HCT116 (cell line): ENCODE results near the gene RMDN2. TPM values are rescaled to one million over a fixed set of nuclear protein-coding genes. Genes with fewer than 3 reads are reported as not detected.
"Not testable (repeated sequence)": the region's sequence is repeated elsewhere in the genome, so short reads cannot be mapped to it uniquely, and the experiment has no call there.

Experiments used
- ATAC-seq: fragments of 200-7000 bp; cut with Tn5 transposase; 2 replicates; pipeline ENCODE4 v1.9.1; 2020; ENCODE audit warnings: mild to moderate bottlenecking, moderate library complexity
- BruUV-seq: library from RNA; stranded (reverse); fragments of 400-500 nt; replicated peaks from 2 replicates; lab custom pipeline; 2021; lab: Mats Ljungman, UMichigan
- CTCF ChIA-PET: fragments of 300-600 bp; sonication (Branson Sonifier 250); formaldehyde crosslinking; loops from one replicate; lab custom pipeline; 2021; ENCODE audit warnings: antibody characterized with exemption; lab: Charles Lee
- POLR2A ChIA-PET: fragments of 300-600, 350-600 bp; sonication (Branson Sonifier 250); formaldehyde crosslinking; loops from one replicate; lab custom pipeline; 2021; ENCODE audit warnings: antibody characterized with exemption; lab: Charles Lee
- RAD21 ChIA-PET, 2 experiments: fragments of 300-600 bp; sonication (Branson Sonifier 250); formaldehyde crosslinking; loops; one replicate each; lab custom pipeline; 2023; ENCODE audit warnings: low total read pairs in 2 of 2; ENCODE audit not compliant: uncharacterized antibody in 2 of 2, unreplicated experiment in 2 of 2, low non-redundant PET in 1 of 2; lab: Charles Lee
- DNase-seq: peaks from one replicate; pipeline ENCODE4 v3.0.0-alpha.2; 2010; ENCODE audit warnings: low read depth, low spot score
- H2AFZ ChIP-seq: fragments of 200-600 bp; shearing (Covaris generic), sonication (generic); 2 replicates; pipeline ENCODE4 v1.6.1; 2017; ENCODE audit warnings: low read depth, mixed run types, mixed read lengths, antibody characterized with exemption, low read length; ENCODE audit not compliant: poor library complexity, severe bottlenecking
- H3K27ac ChIP-seq: 2 replicates; pipeline ENCODE4 v1.5.1; 2012; ENCODE audit warnings: low read depth, low read length
- H3K27me3 ChIP-seq: fragments of 200-600 bp; sonication (generic); 2 replicates; pipeline ENCODE4 v1.6.1; 2016; ENCODE audit warnings: mixed run types, low read length, mixed read lengths; ENCODE audit not compliant: insufficient read depth
- H3K36me3 ChIP-seq, 2 experiments: fragments of 200-500 bp in 1 of 2; fragments of 200-600 bp in 1 of 2; sonication (Bioruptor generic) in 1 of 2; sonication (generic) in 1 of 2; 2 replicates each; pipeline versions ENCODE4 v1.5.1 to v1.6.1; 2014 to 2016; ENCODE audit warnings: low read length in 2 of 2, inconsistent platforms in 1 of 2, mixed read lengths in 1 of 2, mixed run types in 1 of 2; ENCODE audit not compliant: insufficient read depth in 2 of 2, control insufficient read depth in 1 of 2
- H3K4me1 ChIP-seq, 2 experiments: fragments of 200-600 bp in 1 of 2; sonication (generic) in 1 of 2; 2 replicates each; pipeline versions ENCODE4 v1.5.1 to v1.6.1; 2012 to 2017; ENCODE audit warnings: low read length in 2 of 2, inconsistent platforms in 1 of 2, mild to moderate bottlenecking in 1 of 2, mixed read lengths in 1 of 2, mixed run types in 1 of 2, moderate library complexity in 1 of 2; ENCODE audit not compliant: insufficient read depth in 2 of 2, control insufficient read depth in 1 of 2
- H3K4me2 ChIP-seq: fragments of 200-600 bp; sonication (generic); 2 replicates; pipeline ENCODE4 v1.6.1; 2017; ENCODE audit warnings: mixed run types, low read length, mixed read lengths
- H3K4me3 ChIP-seq, 2 experiments: fragments of 200-600 bp in 1 of 2; sonication (generic) in 1 of 2; replicated peaks in 1 of 2; 2 replicates each; pipeline ENCODE4 v1.5.1; 2011 to 2016; ENCODE audit warnings: low read length in 2 of 2, control low read depth in 1 of 2, low read depth in 1 of 2, mild to moderate bottlenecking in 1 of 2, mixed read lengths in 1 of 2, mixed run types in 1 of 2
- H3K79me2 ChIP-seq: fragments of 200-600 bp; sonication (generic); 2 replicates; pipeline ENCODE4 v1.6.1; 2017; ENCODE audit warnings: mild to moderate bottlenecking, mixed run types, low read length, moderate library complexity, mixed read lengths; ENCODE audit not compliant: insufficient read depth
- H3K9ac ChIP-seq: fragments of 200-600 bp; sonication (generic); 2 replicates; pipeline ENCODE4 v1.6.1; 2016; ENCODE audit warnings: low read length, mixed read lengths
- H3K9me2 ChIP-seq: fragments of 200-600 bp; sonication (generic), shearing (Covaris generic); 2 replicates; pipeline ENCODE4 v1.6.1; 2017; ENCODE audit warnings: mixed run types, mild to moderate bottlenecking, moderate library complexity; ENCODE audit not compliant: insufficient read depth
- H3K9me3 ChIP-seq, 2 experiments: fragments of 200-500 bp in 1 of 2; fragments of 200-600 bp in 1 of 2; sonication (Bioruptor generic) in 1 of 2; sonication (generic) in 1 of 2; 2 replicates each; pipeline ENCODE4 v1.6.1; 2014 to 2017; ENCODE audit warnings: low read length in 2 of 2, mixed read lengths in 2 of 2, inconsistent platforms in 1 of 2, low read depth in 1 of 2, mild to moderate bottlenecking in 1 of 2, mixed run types in 1 of 2, moderate library complexity in 1 of 2; ENCODE audit not compliant: control insufficient read depth in 1 of 2, insufficient read depth in 1 of 2
- H4K20me1 ChIP-seq: fragments of 200-600 bp; sonication (generic), shearing (Covaris generic); 2 replicates; pipeline ENCODE4 v1.6.1; 2017; ENCODE audit warnings: mixed run types, mild to moderate bottlenecking, moderate library complexity; ENCODE audit not compliant: insufficient read depth
- CBX3 ChIP-seq: IDR thresholded peaks from 2 replicates; pipeline ENCODE4 v1.6.1; 2012; ENCODE audit warnings: low read depth
- EGR1 ChIP-seq: IDR thresholded peaks from 2 replicates; pipeline ENCODE4 v1.6.1; 2012; ENCODE audit warnings: low read depth
- ELF1 ChIP-seq: IDR thresholded peaks from 2 replicates; pipeline ENCODE4 v1.6.1; 2012; ENCODE audit warnings: low read depth, borderline replicate concordance
- EZH2phosphoT487 ChIP-seq: fragments of 200-600 bp; IDR thresholded peaks from 2 replicates; pipeline ENCODE4 v1.6.1; 2018; ENCODE audit warnings: antibody characterized with exemption, borderline replicate concordance
- RAD21 ChIP-seq: IDR thresholded peaks from 2 replicates; pipeline ENCODE4 v1.6.1; 2012; ENCODE audit warnings: low read depth, mild to moderate bottlenecking
- ZNF274 ChIP-seq: fragments of 200-500 bp; sonication (Bioruptor generic); IDR thresholded peaks from 2 replicates; pipeline ENCODE4 v1.6.1; 2014; ENCODE audit warnings: mild to moderate bottlenecking, low read depth, low read length, inconsistent platforms
- intact Hi-C: fragments of 100-400 bp; cut with micrococcal nuclease; formaldehyde crosslinking; loops from 2 replicates; pipeline ENCODE4 v1.10.0; 2022
- total RNA-seq: library from RNA; stranded (reverse); gene quantifications from one replicate; pipeline ENCODE4 v1.2.1, GENCODE V29; 2021; ENCODE audit not compliant: unreplicated experiment
- TF ChIP-seq, protein P1 (sequence below): IDR thresholded peaks from 2 replicates; pipeline ENCODE4 v1.6.1; 2012

RMDN2 gene
- total RNA-seq, 1 experiment from 2014 or later = 4.5 TPM

DNA sequence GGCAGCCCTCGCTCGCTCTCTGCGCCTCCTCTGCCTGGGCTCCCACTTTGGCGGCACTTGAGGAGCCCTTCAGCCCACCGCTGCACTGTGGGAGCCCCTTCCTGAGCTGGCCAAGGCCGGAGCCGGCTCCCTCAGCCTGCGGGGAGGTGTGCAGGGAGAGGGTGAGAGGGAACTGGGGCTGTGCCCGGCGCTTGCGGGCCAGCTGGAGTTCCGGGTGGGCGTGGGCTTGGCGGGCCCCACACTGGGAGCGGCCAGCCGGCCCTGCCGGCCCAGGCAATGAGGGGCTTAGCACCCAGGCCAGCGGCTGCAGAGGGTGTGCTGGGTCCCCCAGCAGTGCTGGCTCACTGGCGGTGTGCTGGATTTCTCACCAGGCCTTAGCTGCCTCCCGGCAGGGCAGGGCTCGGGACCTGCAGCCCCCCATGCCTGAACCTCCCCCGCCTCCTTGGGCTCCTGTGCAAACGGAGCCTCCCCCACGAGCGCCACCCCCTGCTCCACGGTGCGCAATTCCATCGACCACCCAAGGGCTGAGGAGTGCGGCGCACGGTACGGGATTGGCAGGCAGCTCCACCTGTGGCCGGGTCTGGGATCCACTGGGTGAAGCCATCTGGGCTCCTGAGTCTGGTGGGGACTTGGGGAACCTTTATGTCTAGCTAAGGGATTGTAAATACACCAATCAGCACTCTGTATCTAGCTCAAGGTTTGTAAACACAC is 95.4 kb downstream of the RMDN2 start:
- H2AFZ ChIP-seq, intact Hi-C loops, POLR2A ChIA-PET, DNase-seq, ATAC-seq, H3K36me3 ChIP-seq, H3K4me1 ChIP-seq, H4K20me1 ChIP-seq, H3K4me3 ChIP-seq, H3K9me2 ChIP-seq, H3K27ac ChIP-seq, H3K27me3 ChIP-seq, RAD21 ChIA-PET, H3K79me2 ChIP-seq, H3K9me3 ChIP-seq, H3K9ac ChIP-seq, CTCF ChIA-PET, BruUV-seq, H3K4me2 ChIP-seq: not testable (repeated sequence)

DNA sequence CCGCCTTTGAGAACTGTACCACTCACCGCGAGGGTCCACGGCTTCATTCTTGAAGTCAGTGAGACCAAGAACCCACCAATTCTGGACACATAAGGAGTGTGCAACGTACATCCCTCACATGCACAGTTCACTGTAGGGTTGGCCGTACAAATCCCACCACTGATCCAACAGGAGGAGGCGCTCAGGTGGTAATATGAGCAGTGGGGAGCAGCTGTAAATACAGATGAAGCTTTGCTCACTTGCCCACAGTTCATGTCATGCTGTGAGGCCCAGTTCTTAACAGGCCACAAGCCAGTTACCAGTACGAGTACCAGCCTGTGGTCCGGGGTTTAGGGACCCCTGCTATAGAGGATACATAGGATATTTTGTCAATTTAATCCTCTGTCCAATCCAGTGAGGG is 96.5 kb downstream of the RMDN2 start:
- no peak for ATAC-seq
- CTCF ChIA-PET = no interaction called here

More for the DNA sequence above, 96.5 kb downstream of the RMDN2 start:
- H3K79me2 ChIP-seq = no peaks in the 10 kb centered on the region
- no peak overlapping the region for H3K27ac ChIP-seq
- no peaks in the 10 kb centered on the region for H3K27me3 ChIP-seq
- no peaks in the 10 kb centered on the region for H4K20me1 ChIP-seq
- POLR2A ChIA-PET = no interaction called here
- H3K36me3 ChIP-seq = no peaks in the 10 kb centered on the region
- no peaks in the 10 kb centered on the region for H3K9me2 ChIP-seq
- BruUV-seq = no TSS peak
- H2AFZ ChIP-seq = no peak overlapping the region
- H3K9ac ChIP-seq = no peak overlapping the region
- H3K4me3 ChIP-seq = no peak overlapping the region
- DNase-seq = no peak
- TF ChIP-seq, protein P1, sequence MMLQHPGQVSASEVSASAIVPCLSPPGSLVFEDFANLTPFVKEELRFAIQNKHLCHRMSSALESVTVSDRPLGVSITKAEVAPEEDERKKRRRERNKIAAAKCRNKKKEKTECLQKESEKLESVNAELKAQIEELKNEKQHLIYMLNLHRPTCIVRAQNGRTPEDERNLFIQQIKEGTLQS = no peak
- TF ChIP-seq ELF1 = no peak
- no peak for TF ChIP-seq ZNF274
- no peak for TF ChIP-seq EGR1
- TF ChIP-seq RAD21 = no peak
- TF ChIP-seq EZH2phosphoT487 = no peak
- no peak for TF ChIP-seq CBX3
- intact Hi-C loops = no loop called here
- no peak overlapping the region for H3K4me2 ChIP-seq
- no peaks in the 10 kb centered on the region for H3K9me3 ChIP-seq
- no peaks in the 10 kb centered on the region for H3K4me1 ChIP-seq
- RAD21 ChIA-PET = no interaction called here
